ENCODE results near the gene OIT3.

GRCh38 chr10:72847681-72848080 lies 45.9 kb upstream of the OIT3 start:
- TF ChIP-seq POLR2A (IDR thresholded peaks at IDR 0.05; ENCODE audit: low read length) (no peak), CEBPB (IDR thresholded peaks at IDR 0.05) (no peak), HMGXB4 (CRISPR knock-in tag; IDR thresholded peaks at IDR 0.05; ENCODE audit: borderline replicate concordance) (no peak), MAX (IDR thresholded peaks at IDR 0.05) (no peak), JUNB (IDR thresholded peaks at IDR 0.05) (no peak), CTCF (IDR thresholded peaks at IDR 0.05) (no peak), SREBF2 (IDR thresholded peaks at IDR 0.05) (no peak), E2F6 (IDR thresholded peaks at IDR 0.05; ENCODE audit: borderline replicate concordance, low read depth) (no peak), ZC3H11A (IDR thresholded peaks at IDR 0.05) (no peak), EHMT2 (IDR thresholded peaks at IDR 0.05; ENCODE audit: low read depth) (no peak), RAD21 (conservative IDR thresholded peaks at IDR 0.05 in 1 of 2, IDR thresholded peaks at IDR 0.05 in 1 of 2) (no peak)

All from A549 (cell line).